ENCODE data around the gene PLAC9. TPM values are rescaled to one million over a fixed set of nuclear protein-coding genes. Genes with fewer than 3 reads are reported as not detected.

Gene PLAC9
- total and polyA plus RNA-seq, 2 experiments from 2014 or later = 1.1 to 11.0 TPM

DNA sequence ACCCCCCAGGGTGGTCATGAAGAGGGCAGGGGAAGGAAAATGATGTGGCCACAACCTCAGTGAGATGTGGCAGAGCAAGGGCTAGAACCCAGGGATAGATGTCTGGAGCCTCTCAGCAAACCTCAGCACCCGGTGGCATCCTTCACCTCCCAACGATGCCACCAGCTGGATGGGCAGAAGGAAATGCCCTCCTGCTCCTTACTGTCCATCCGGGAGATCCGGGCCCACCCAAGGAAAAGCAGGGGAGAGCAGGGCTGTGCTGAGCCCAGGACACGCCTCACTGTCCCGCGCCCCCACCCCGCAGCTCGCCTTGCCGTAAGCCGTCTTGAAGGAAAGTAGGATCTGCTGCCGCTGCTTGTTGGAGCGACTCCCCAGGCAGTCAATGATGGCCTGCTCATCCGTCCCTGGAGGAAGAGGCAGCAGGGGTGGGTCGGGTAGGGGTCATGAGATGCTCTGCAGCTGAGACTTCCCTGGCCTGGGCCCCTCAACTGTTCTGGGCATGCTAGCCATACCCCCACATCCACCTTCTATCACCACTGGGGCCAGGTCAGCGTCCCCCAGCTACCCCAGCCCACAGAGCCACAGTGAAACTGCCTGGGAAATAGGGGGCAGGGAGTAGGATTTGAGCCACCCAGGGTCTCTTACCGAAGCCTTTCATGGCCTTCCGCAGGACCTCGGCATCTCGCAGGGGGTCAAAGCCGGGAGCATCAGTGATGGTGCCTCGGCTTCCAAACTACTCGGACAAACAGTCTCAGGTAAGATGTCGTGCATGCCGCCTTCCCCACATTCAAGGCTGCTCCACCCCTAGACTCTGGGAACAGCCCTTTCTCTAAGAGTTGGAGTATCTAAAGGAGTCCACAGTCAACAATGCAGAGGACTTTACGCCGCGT is 34.3 kb downstream of the PLAC9 start:
- H3K4me3 Mint-ChIP-seq = no peak overlapping the region
- Histone ChIP-seq H3K4me3 (no peak overlapping the region), H3K27ac (ENCODE audit: low read depth) (no peak overlapping the region), H3K4me1 (ENCODE audit: insufficient read depth) (peaks cover 10% of the 10 kb centered on the region; the same call in 1 of the 2 replicates), H4K20me1 (replicated peaks; ENCODE audit: insufficient read depth) (no peaks in the 10 kb centered on the region; the same call in 1 of the 2 replicates), H3K9me2 (ENCODE audit: insufficient read depth) (no peaks in the 10 kb centered on the region), H3K27me3 (ENCODE audit: insufficient read depth) (no peaks in the 10 kb centered on the region), H3K4me2 (no peak overlapping the region), H3K36me3 (ENCODE audit: insufficient read depth) (no peaks in the 10 kb centered on the region), H3F3A (replicated peaks; ENCODE audit: low read depth) (no peaks in the 10 kb centered on the region), H2AFZ (no peak overlapping the region), H3K79me2 (replicated peaks; ENCODE audit: insufficient read depth) (no peaks in the 10 kb centered on the region)
- H3K27ac Mint-ChIP-seq = peak overlapping the region; percentile 62; the same call in 1 of the 2 replicates
- H3K27me3 Mint-ChIP-seq (ENCODE audit: insufficient read depth, low read depth, poor library complexity) = no peaks in the 10 kb centered on the region
- peaks cover 20% of the 10 kb centered on the region for H3K4me1 Mint-ChIP-seq
- DNase-seq (ENCODE audit: low spot score) = no peak
- TF ChIP-seq, protein P1, sequence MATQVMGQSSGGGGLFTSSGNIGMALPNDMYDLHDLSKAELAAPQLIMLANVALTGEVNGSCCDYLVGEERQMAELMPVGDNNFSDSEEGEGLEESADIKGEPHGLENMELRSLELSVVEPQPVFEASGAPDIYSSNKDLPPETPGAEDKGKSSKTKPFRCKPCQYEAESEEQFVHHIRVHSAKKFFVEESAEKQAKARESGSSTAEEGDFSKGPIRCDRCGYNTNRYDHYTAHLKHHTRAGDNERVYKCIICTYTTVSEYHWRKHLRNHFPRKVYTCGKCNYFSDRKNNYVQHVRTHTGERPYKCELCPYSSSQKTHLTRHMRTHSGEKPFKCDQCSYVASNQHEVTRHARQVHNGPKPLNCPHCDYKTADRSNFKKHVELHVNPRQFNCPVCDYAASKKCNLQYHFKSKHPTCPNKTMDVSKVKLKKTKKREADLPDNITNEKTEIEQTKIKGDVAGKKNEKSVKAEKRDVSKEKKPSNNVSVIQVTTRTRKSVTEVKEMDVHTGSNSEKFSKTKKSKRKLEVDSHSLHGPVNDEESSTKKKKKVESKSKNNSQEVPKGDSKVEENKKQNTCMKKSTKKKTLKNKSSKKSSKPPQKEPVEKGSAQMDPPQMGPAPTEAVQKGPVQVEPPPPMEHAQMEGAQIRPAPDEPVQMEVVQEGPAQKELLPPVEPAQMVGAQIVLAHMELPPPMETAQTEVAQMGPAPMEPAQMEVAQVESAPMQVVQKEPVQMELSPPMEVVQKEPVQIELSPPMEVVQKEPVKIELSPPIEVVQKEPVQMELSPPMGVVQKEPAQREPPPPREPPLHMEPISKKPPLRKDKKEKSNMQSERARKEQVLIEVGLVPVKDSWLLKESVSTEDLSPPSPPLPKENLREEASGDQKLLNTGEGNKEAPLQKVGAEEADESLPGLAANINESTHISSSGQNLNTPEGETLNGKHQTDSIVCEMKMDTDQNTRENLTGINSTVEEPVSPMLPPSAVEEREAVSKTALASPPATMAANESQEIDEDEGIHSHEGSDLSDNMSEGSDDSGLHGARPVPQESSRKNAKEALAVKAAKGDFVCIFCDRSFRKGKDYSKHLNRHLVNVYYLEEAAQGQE (IDR thresholded peaks at IDR 0.05; ENCODE audit: unreplicated experiment) = no peak
- TF ChIP-seq CREB1 (CRISPR knock-in tag; IDR thresholded peaks at IDR 0.05; ENCODE audit: low read depth) (no peak), JUNB (IDR thresholded peaks at IDR 0.05; ENCODE audit: unreplicated experiment) (no peak), STAT1 (IDR thresholded peaks at IDR 0.05; ENCODE audit: unreplicated experiment) (no peak), NANOG (IDR thresholded peaks at IDR 0.05; ENCODE audit: borderline replicate concordance) (no peak), EZH2phosphoT487 (IDR thresholded peaks at IDR 0.05; ENCODE audit: unreplicated experiment) (no peak), ZNF462 (CRISPR knock-in tag; IDR thresholded peaks at IDR 0.05) (no peak), ZNF114 (CRISPR knock-in tag; IDR thresholded peaks at IDR 0.05) (no peak), CTCF (conservative IDR thresholded peaks at IDR 0.05; ENCODE audit: low read depth in 2 of 2) (no peak)
- ATAC-seq = no peak
- H3K36me3 Mint-ChIP-seq (ENCODE audit: low read depth) = peaks cover 12% of the 10 kb centered on the region
- H3K9me3 Mint-ChIP-seq = no peaks in the 10 kb centered on the region
